Measurements from ENCODE around the gene COL18A1. TPM values are rescaled to one million over a fixed set of nuclear protein-coding genes. Genes with fewer than 3 reads are reported as not detected.
"Not testable (repeated sequence)": the region's sequence is repeated elsewhere in the genome, so short reads cannot be mapped to it uniquely, and the experiment has no call there.

Gene COL18A1
- total RNA-seq, 2 donors from 2014 or later = 117 to 133 TPM

DNA sequence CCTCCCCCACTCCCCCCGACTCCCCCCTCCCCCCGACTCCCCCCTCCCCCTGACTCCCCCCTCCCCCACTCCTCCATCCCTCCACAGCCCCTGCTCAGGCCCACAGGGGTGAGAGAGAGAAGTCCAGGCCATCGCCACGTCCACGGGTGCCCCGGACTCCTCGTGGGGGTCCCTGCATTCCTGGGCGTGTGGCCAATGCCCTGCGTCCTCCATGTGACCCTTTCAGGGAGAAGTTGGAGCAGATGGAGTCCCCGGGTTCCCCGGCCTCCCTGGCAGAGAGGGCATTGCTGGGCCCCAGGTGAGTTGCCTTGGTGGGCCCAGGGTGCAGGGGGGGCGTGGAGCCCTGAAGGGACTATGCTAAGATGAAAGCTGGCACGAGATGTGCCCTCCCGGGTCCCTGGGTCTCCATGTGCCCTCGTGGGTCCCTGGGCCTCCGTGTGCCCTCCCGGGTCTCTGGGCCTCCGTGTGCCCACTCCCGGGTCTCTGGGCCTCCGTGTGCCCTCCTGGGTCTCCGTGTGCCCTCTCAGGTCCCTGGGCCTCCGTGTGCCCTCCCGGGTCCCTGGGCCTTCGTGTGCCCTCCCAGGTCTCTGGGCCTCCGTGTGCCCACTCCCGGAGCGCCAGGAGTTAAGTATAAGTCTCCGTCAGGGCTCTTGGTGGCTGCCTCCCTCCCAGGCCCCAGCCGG lies 85.2 kb downstream of the COL18A1 start:
- no peak for DNase-seq (ENCODE audit: low spot score)
- intact Hi-C loops (cut with DNase I) = no loop called here

DNA sequence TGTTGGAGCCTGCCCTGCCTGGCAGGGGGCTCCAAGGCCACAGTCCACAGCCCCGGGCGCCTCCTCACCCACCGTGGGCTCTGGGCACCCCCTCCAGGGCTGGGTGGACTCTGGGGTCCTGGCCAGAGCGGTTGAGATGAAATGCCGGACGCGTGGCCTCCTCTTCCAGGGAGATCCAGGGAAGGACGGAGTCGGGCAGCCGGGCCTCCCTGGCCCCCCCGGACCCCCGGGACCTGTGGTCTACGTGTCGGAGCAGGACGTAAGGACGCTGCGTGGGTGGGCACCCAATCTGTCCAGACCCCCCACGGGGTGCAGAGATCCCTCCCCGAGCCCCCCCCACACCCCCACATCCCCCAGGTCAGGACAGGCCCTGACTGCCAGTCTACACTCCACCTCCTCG lies 86.1 kb downstream of the COL18A1 start:
- intact Hi-C loops (cut with DNase I) = no loop called here
- no peak for DNase-seq (ENCODE audit: low spot score)

DNA sequence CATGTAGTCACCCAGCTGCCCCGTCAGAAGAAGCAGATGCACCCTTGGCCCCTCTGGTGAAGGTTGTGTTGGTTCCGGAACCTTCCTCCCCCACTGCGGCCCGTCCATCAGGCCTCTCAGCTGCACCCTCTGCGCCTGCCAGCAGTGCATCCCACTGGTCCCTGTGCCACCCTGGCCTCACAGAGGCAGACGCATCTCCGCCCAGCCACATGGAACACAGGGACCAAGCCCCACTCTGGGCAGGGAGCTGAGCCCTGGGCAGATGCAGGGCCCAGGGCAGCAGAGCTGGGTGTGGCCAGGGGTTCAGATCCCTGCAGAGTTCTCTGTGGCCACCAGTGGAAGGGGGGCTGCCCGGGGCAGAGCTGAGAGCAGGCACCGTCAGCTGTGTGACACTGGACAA lies 86.7 kb downstream of the COL18A1 start:
- no peak for DNase-seq (ENCODE audit: low spot score)
- intact Hi-C loops (cut with DNase I) = no loop called here

DNA sequence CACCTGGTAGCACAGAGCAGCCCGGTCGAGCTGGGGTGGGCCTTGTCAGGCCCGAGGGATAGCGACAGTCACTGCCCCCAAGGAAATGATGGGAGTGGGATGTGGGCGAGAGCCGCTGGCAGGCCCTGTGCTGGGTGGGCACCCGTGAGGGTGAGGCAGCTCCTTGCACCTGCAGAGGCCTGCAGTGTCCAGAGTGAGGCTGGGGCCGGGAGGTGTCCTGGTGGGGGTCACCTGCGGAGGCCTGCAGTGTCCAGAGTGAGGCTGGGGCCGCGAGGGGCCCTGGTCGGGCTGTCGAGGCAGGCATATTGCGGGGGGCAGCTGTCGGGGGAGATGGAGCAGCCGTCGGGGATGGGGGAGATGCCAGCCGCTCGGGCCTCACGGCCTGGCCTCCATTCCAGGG lies 87.8 kb downstream of the COL18A1 start:
- DNase-seq (ENCODE audit: low spot score) = no peak
- intact Hi-C loops (cut with DNase I) = no loop called here

DNA sequence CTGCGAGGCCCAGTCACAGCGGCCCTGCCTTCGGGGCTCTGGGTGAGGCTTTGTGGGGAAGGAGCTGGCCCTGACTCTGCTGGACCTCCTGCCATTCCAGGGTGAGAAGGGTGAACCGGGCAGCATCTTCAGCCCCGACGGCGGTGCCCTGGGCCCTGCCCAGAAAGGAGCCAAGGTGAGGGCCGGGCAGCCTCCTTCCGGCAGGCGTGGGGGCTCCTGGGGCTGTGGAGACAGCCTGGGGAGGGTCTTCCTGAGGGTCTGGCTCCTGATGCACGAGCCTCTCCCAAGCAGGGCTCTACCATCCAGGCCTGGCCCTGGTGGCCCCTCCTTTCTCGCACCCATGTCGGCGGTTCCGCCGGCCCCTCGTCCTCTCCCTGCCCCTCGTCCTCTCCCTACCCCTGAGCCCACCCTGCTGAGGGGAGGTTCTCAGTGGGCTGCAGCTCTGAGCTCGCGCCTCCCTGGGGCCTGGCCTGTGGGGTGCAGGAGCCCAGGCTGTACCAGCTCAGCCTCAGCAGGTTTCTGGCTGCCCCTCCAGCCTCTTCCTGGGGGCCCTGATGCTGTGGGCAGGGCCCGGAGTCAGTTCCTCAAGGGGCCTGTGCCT lies 88.5 kb downstream of the COL18A1 start:
- intact Hi-C loops (cut with DNase I) = no loop called here
- no peak for DNase-seq (ENCODE audit: low spot score)

DNA sequence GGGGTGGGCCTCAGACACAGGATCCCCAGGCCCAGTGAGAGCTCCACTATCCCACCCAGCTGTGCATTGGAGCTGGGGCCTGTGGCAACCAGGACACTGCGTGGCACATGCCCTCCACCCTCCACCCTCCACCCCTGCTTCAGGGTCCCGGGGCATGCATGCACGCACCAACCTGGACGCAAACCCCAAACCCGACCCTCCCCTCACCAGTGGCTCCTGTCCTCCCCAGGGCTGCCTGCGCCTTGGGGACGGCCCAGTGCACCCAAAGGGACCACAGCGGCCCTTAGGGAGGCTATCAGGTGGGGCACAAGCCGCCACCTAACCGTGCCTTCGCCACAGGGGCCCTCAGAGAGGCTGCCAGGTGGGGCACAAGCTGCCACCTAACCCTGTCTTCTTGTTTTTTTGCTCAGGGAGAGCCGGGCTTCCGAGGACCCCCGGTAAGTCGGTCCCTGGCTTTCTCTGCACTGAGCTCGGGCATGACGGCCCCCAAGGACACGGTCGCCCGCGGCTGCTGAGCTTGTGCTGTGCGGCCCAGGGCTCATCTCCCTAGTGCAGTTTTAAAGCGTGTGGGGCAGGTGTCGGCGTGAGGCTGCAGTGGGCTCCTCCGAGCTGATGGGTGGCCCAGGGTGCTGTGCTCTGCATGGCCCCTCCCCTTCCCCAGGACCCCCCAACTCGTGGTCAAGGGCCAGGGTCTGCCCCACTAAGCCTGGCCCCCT lies 89.3 kb downstream of the COL18A1 start:
- no peak for DNase-seq (ENCODE audit: low spot score)
- intact Hi-C loops (cut with DNase I) = no loop called here

DNA sequence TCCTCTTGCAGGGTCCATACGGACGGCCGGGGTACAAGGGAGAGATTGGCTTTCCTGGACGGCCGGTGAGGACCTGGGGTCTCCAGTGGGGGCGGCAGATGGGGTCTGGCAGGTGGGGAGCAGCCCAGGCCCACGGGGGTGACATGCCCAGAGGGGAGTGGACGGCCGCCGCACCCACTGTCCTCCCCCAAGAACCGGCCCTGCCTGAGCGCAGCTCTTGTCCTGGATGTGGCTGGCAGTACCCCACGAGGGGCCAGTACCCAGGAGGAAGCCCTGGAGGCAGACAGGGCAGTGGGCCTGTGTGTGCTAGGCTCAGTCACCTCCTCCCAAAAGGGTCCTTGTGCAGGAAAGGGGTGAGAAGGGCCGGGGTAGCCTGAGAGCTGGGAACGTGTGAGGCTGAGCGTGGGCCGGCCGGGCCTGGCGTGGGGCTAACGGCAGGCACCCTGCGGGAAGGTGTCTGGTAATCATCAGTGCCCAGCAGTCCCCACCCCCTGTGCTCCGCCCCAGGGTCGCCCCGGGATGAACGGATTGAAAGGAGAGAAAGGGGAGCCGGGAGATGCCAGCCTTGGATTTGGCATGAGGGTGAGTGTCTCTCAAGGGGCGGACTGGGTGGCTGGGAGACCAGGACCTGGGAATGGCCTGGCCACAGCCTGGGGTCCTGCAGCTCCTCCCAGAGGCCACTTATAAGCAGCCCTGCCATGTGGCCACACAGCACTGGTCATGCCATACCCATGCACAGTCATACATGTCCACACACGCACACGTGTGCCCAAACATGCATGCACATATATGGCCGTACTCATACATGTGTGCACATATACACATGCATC lies 90.1 kb downstream of the COL18A1 start:
- intact Hi-C loops (cut with DNase I) = no loop called here
- DNase-seq (ENCODE audit: low spot score) = peak; percentile 78

DNA sequence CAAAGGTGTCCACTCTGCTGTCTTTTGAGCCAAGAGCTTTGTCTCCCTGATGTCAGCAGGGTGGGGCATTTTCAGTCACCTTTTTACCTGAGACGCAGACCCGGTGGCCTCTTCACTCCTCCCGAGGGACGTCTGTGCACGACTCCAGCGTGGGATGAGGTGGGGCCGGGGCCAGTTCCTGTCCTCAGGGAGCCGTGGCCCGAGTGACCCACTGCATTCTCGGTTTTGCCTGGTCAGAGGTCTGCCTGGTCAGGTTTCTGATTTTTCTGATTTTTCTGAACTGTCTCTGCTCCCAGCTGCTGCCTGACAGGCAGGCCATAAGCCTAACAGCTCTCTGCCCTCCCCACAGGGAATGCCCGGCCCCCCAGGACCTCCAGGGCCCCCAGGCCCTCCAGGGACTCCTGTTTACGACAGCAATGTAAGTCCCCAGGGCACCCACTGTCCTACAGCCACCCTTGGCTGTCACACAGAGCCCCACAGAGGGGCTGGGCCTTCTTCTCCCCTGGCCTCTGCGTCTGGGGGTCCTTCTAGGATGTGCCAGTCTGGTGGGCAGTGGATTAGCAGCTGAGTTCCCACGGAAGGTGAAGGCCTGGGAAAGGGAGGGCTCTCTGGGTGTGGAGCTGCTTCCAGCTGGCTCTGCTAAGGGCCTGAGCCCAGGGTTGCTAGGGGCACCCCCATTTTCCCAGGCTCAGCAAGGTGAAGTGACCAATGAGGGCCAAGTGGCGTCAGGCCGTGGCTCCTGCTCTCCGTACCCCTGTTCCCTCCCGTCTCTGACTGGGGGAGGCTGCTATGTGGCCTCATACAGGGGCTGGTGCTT lies 91.4 kb downstream of the COL18A1 start:
- peak; percentile 76 for DNase-seq (ENCODE audit: low spot score)
- intact Hi-C loops (cut with DNase I) = no loop called here

DNA sequence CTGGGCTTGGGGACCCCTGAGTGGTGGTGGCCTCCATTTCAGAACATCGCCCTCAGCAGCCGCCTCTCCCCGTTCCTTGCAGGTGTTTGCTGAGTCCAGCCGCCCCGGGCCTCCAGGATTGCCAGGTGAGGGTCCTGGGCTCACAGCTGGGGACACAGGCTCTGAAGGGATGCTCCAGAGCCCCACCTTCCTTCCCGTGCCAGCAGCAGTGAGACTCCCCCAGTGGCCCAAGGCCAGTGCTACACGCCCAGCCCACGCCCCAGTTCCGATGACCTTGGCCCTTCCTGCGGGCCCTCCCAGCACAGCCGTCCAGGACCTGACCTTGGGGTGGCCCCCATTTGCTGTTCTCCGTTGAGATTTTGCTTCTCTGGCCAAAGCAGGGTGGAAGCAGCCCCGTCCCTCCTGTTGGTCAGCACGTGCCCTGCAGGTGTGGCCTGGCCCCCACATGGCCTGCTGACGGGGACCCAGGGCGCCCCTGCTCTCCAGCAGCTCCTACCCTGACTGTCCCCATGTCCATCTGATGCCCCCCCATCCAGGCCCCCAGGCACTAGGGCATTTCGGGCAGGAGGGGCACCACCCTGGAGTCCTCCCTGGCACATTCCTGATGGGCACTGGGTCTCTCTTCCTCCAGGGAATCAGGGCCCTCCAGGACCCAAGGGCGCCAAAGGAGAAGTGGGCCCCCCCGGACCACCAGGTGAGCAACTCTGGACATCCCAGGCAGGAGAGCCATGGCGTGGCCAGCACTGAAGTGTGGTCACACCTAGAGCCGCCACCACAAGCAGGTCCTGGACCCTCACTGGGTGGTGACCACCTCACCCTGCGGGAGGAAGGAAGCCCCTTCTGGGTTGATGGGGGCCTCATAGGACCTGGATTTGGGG lies 92.2 kb downstream of the COL18A1 start:
- DNase-seq (ENCODE audit: low spot score) = peak; percentile 69
- intact Hi-C loops (cut with DNase I) = no loop called here

DNA sequence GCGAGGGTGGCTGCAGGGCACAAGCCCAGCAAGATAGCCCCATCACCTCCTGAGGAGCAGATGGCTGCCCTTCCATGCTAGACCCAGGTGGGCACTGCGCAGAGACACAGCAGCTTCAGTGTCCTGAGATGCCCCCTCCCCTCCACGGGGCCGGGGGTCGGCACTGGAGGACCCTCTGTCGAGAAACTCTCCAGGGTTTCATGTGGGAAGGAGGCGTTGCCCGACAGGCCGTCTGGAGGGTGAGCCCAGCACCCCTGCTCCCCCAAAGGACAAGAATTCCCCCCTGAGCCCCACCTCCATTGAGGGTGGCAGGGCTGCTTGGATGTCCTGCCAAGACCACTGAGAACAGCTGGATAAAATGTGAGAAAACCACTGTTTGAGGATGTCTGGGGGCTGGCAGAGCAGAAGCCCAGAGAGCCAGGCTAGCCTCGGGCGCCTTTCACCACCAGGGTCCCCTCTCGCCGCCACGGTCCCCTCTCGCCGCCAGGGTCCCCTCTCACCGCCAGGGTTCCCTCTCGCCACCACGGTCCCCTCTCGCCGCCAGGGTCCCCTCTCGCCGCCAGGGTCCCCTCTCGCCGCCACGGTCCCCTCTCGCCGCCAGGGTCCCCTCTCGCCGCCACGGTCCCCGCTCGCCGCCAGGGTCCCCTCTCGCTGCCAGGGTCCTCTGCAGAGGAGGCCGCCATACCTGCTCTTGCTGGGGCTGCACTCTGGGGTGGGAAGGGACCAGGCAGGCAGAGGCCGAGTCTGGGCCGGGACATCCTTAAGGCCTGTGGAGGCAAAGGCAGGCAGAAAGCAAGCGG lies 93.1 kb downstream of the COL18A1 start:
- intact Hi-C loops (cut with DNase I) = no loop called here
- peak; percentile 34 for DNase-seq (ENCODE audit: low spot score)

DNA sequence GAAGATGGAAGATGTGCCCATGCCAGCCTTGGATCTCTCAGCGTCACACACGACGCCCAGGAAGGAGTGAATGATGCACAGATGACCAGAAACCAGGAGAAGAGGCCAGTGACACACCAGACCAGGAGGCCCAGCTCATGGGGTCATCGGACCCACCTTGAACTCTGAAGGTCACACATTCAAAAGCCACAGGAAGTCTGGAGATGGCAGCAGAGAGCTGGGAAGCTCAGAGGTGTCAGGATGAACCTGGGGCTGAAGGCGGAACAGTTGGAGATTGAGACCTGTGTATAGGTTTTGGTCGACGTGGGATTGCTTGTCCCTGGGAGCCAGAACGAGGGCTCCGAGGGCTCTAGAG lies 93.7 kb downstream of the COL18A1 start:
- intact Hi-C loops (cut with DNase I) = no loop called here

DNA sequence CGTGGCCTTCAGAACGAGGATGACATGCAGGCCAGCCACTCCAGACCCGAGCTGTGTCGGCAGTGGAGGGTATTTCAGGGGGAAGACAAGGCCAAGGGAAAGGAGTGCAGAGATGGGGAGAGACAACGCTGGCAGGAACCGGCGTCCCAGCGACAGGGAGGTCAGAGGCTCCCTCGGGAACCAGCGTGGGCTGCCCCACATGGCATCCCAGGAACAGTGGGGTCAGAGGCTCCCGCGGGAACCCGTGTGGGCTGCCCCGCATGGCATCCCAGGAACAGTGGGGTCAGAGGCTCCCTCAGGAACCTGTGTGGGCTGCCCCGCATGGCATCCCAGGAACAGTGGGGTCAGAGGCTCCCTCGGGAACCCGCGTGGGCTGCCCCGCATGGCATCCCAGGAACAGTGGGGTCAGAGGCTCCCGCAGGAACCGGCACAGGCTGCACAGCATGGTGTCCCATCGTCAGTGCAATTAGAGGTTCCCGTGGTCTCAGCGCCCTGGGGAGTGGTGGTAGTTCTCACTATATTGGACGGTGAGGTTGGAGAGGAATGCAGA lies 94.3 kb downstream of the COL18A1 start:
- peak; percentile 76 for DNase-seq (ENCODE audit: low spot score)
- intact Hi-C loops (cut with DNase I) = no loop called here

More for the DNA sequence above, 93.7 kb downstream of the COL18A1 start:
- peak; percentile 24 for DNase-seq (ENCODE audit: low spot score)

DNA sequence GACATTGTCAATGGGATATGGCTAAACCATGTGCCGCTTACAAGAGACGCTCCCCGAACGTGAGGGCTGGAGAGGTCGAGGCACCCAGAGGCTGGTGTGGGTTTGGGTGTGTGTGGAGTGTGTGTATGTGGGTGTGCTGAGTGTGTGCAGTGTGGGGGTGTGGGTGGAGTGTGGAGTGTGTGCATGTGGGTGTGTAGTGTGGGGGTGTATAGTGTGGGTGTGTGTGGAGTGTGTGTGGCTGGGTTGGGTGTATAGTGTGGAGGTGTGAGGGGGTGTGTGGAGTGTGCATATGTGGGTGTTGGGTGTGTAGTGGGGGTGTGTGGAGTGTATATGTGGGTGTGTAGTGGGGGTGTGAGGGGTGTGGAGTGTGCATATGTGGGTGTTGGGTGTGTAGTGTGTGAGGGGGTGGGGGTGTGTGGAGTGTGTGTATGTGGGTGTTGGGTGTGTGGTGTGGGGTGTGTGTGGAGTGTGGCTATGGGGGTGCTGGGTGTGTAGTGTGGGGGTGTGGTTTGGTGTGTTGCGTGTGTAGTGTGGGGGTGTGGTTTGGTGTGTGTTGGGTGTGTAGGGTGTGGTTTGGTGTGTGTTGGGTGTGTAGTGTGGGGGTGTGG lies 95.1 kb downstream of the COL18A1 start:
- intact Hi-C loops (cut with DNase I) = no loop called here
- peak; percentile 40 for DNase-seq (ENCODE audit: low spot score)

DNA sequence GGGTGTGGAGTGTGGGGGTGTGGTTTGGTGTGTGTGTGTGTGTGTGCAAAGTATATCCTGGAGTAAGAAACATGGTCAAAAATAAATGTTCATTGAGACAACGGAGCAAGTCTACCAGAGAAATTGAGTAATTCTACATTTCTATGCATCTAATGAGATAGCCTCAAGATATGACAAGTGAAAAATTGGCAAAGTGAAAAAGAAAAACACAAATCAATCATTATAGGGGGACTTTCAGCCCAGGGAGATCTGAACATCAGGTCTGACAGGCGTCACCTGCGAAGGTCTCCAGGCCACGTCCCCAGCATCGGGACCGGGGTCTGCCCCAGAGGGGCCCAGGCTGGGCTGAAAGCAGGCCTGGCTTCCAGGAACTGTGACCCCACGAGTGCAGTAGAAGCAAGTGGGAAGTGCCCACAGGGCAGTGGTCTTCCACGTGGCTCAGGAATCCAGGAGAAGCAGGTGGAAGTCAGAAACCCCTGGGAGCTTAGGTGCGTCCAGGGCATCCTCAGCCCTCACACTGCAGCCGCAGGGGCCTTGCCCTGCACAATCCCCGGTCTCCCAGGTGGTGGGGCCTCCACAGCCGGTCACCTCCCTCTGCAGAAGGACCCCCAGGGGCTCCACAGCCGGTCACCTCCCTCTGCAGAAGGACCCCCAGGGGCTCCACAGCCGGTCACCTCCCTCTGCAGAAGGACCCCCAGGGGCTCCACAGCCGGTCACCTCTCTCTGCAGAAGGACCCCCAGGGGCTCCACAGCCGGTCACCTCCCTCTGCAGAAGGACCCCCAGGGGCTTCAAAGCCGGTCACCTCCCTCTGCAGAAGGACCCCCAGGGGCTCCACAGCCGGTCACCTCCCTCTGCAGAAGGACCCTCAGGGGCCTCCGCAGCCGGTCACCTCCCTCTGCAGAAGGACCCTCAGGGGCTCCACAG lies 96.4 kb downstream of the COL18A1 start:
- DNase-seq (ENCODE audit: low spot score) = peak; percentile 62
- intact Hi-C loops (cut with DNase I) = not testable (repeated sequence)

DNA sequence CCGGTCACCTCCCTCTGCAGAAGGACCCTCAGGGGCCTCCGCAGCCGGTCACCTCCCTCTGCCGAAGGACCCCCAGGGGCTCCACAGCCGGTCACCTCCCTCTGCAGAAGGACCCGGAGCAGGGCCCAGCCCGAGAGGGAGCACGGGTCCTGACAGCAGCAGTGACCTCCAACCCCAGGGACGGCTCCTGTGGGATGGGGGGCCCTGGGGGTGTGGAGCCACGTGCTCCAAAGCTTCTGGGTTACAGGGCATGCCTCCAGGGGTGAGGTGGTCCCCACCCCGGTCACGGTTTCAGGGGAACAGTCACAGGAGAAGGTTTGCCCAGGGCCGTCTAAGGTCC lies 97.0 kb downstream of the COL18A1 start:
- intact Hi-C loops (cut with DNase I) = no loop called here
- peak; percentile 70 for DNase-seq (ENCODE audit: low spot score)

DNA sequence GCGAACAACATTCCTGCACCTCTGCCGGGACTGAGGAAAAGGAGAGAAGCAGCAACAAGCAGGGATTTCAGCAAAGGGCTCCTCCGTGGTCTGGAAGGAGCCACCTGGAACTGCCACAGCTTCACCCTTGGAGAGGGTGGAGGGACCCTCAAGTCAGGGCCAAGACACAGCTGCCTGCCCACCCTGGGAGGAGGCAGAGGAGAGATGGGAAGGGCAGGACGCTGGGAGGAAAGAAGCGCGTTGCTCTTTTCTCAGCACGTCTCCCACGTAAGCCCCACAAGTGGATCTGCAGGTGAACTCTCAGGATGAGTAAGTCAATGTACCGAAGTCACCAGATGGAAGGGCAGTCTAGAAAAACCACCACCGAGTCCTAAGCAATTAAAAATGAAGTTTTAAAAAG lies 97.6 kb downstream of the COL18A1 start:
- DNase-seq (ENCODE audit: low spot score) = peak; percentile 66
- intact Hi-C loops (cut with DNase I) = no loop called here

Data from posterior vena cava (tissue), 2 donors.